IMR-90 (cell line): Measurements from ENCODE around the gene SOX1. TPM values are rescaled to one million over a fixed set of nuclear protein-coding genes. Genes with fewer than 3 reads are reported as not detected.

Experiments used
- ATAC-seq: fragments of 200-7000 bp; cut with Tn5 transposase; 2 replicates; pipeline ENCODE4 v1.9.1; 2020; ENCODE audit warnings: low read depth, mild to moderate bottlenecking, moderate library complexity
- BruUV-seq: library from RNA; stranded (reverse); fragments of 400-500 nt; replicated peaks from 2 replicates; lab custom pipeline; 2021; lab: Mats Ljungman, UMichigan
- CTCF ChIA-PET: fragments of 300-600 bp; formaldehyde crosslinking; extraction: SDS; loops from one replicate; lab custom pipeline; 2021; ENCODE audit warnings: antibody characterized with exemption; lab: Yijun Ruan, JAX
- POLR2A ChIA-PET: fragments of 300-600 bp; sonication (Branson Sonifier 250); formaldehyde crosslinking; loops from one replicate; lab custom pipeline; 2022; ENCODE audit warnings: antibody characterized with exemption; ENCODE audit not compliant: unreplicated experiment; lab: Charles Lee
- DNase-seq: peaks from one replicate; pipeline ENCODE4 v3.0.0; 2013
- H2AFZ ChIP-seq: replicated peaks from 2 replicates; pipeline ENCODE3; 2013; ENCODE audit warnings: low read length, mild to moderate bottlenecking; ENCODE audit not compliant: poor library complexity
- H2AK5ac ChIP-seq: 2 replicates; pipeline ENCODE4 v1.6.1; 2013; ENCODE audit warnings: low read depth, low read length, inconsistent platforms
- H2AK9ac ChIP-seq: replicated peaks from 2 replicates; pipeline ENCODE3; 2013; ENCODE audit warnings: mild to moderate bottlenecking, low read depth, low read length, moderate library complexity; ENCODE audit not compliant: poor library complexity
- H2BK120ac ChIP-seq: 2 replicates; pipeline ENCODE4 v1.6.1; 2013; ENCODE audit warnings: low read depth, low read length, inconsistent platforms
- H2BK15ac ChIP-seq: 3 replicates; pipeline ENCODE4 v1.6.1; 2013; ENCODE audit warnings: low read depth, low read length, inconsistent platforms
- H2BK20ac ChIP-seq: 2 replicates; pipeline ENCODE4 v1.6.1; 2013; ENCODE audit warnings: low read depth, mild to moderate bottlenecking, inconsistent platforms, low read length, moderate library complexity
- H2BK5ac ChIP-seq: 2 replicates; pipeline ENCODE4 v1.6.1; 2013; ENCODE audit warnings: mild to moderate bottlenecking, low read depth, low read length, inconsistent platforms; ENCODE audit not compliant: poor library complexity, severe bottlenecking
- H3K14ac ChIP-seq: replicated peaks from 2 replicates; pipeline ENCODE4 v1.6.1; 2013; ENCODE audit warnings: low read depth, low read length, inconsistent platforms
- H3K18ac ChIP-seq: 2 replicates; pipeline ENCODE4 v1.6.1; 2013; ENCODE audit warnings: low read depth, low read length, control low read depth
- H3K23ac ChIP-seq: 2 replicates; pipeline ENCODE4 v1.6.1; 2013; ENCODE audit warnings: low read depth, low read length, inconsistent platforms
- H3K27ac ChIP-seq: 2 replicates; pipeline ENCODE4 v1.5.1; 2013; ENCODE audit warnings: mild to moderate bottlenecking, control low read depth, low read length; ENCODE audit not compliant: insufficient read depth
- H3K27me3 ChIP-seq: 2 replicates; pipeline ENCODE4 v1.6.1; 2013; ENCODE audit warnings: low read length; ENCODE audit not compliant: control insufficient read depth, insufficient read depth
- H3K36me3 ChIP-seq: 2 replicates; pipeline ENCODE4 v1.6.1; 2013; ENCODE audit warnings: low read length, mixed read lengths; ENCODE audit not compliant: control insufficient read depth, insufficient read depth
- H3K4ac ChIP-seq: 2 replicates; pipeline ENCODE4 v1.6.1; 2013; ENCODE audit warnings: low read depth, low read length, inconsistent platforms
- H3K4me1 ChIP-seq: 2 replicates; pipeline ENCODE4 v1.6.1; 2013; ENCODE audit warnings: low read length, mixed read lengths; ENCODE audit not compliant: control insufficient read depth, insufficient read depth
- H3K4me2 ChIP-seq: 2 replicates; pipeline ENCODE4 v1.6.1; 2013; ENCODE audit warnings: low read depth, mild to moderate bottlenecking, control low read depth, low read length, moderate library complexity
- H3K4me3 ChIP-seq: 2 replicates; pipeline ENCODE4 v1.5.1; 2013; ENCODE audit warnings: low read depth, mild to moderate bottlenecking, control low read depth, low read length, moderate library complexity; ENCODE audit not compliant: insufficient read depth
- H3K56ac ChIP-seq: 2 replicates; pipeline ENCODE4 v1.6.1; 2013; ENCODE audit warnings: low read length, inconsistent platforms; ENCODE audit not compliant: insufficient read depth; ENCODE audit errors: extremely low read depth
- H3K79me1 ChIP-seq, 2 experiments: 2 replicates each; pipeline ENCODE4 v1.6.1; 2013; ENCODE audit warnings: low read length in 2 of 2, inconsistent platforms in 1 of 2, low read depth in 1 of 2
- H3K9ac ChIP-seq: 2 replicates; pipeline ENCODE4 v1.6.1; 2013; ENCODE audit warnings: low read depth, low read length, control low read depth
- H3K9me1 ChIP-seq: 2 replicates; pipeline ENCODE4 v1.6.1; 2013; ENCODE audit warnings: low read length, inconsistent platforms; ENCODE audit not compliant: insufficient read depth
- H3K9me3 ChIP-seq: 2 replicates; pipeline ENCODE4 v1.6.1; 2013; ENCODE audit warnings: low read length; ENCODE audit not compliant: control insufficient read depth, insufficient read depth
- H4K20me1 ChIP-seq: 2 replicates; pipeline ENCODE4 v1.6.1; 2013; ENCODE audit warnings: low read length, inconsistent platforms; ENCODE audit not compliant: insufficient read depth
- H4K5ac ChIP-seq: 2 replicates; pipeline ENCODE4 v1.6.1; 2013; ENCODE audit warnings: mild to moderate bottlenecking, low read depth, low read length, control low read depth
- H4K8ac ChIP-seq, 2 experiments: 2 replicates each; pipeline ENCODE4 v1.6.1; 2013; ENCODE audit warnings: low read depth in 2 of 2, low read length in 2 of 2, control low read depth in 1 of 2, inconsistent platforms in 1 of 2
- H4K91ac ChIP-seq: 2 replicates; pipeline ENCODE4 v1.6.1; 2013; ENCODE audit warnings: low read depth, low read length, inconsistent platforms; ENCODE audit not compliant: insufficient read depth
- CEBPB ChIP-seq: IDR thresholded peaks from 2 replicates; pipeline ENCODE4 v1.6.1; 2012; ENCODE audit warnings: low read depth, low read length, improper control_type of control experiment
- CHD1 ChIP-seq: IDR thresholded peaks from 2 replicates; pipeline ENCODE4 v1.6.1; 2012; ENCODE audit warnings: low read depth, low read length, improper control_type of control experiment
- FOS ChIP-seq: fragments of 150-350 bp; IDR thresholded peaks from 2 replicates; pipeline ENCODE4 v1.6.1; 2016; ENCODE audit warnings: low read depth, low read length
- MAFK ChIP-seq: IDR thresholded peaks from 2 replicates; pipeline ENCODE4 v1.6.1; 2012; ENCODE audit warnings: low read depth, low read length, improper control_type of control experiment
- MAZ ChIP-seq: IDR thresholded peaks from 2 replicates; pipeline ENCODE4 v1.6.1; 2012; ENCODE audit warnings: low read depth, mild to moderate bottlenecking, low read length, improper control_type of control experiment, moderate library complexity, borderline replicate concordance
- MXI1 ChIP-seq: IDR thresholded peaks from 2 replicates; pipeline ENCODE4 v1.6.1; 2012; ENCODE audit warnings: low read depth, mild to moderate bottlenecking, low read length, moderate library complexity, borderline replicate concordance
- NFE2L2 ChIP-seq: fragments of 150-350 bp; IDR thresholded peaks from 2 replicates; pipeline ENCODE4 v1.6.1; 2016; ENCODE audit warnings: low read depth, mild to moderate bottlenecking, low read length
- POLR2A ChIP-seq: IDR thresholded peaks from 2 replicates; pipeline ENCODE4 v1.6.1; 2012; ENCODE audit warnings: mild to moderate bottlenecking, low read depth, low read length
- RCOR1 ChIP-seq: IDR thresholded peaks from 2 replicates; pipeline ENCODE4 v1.6.1; 2012; ENCODE audit warnings: mild to moderate bottlenecking, low read length, improper control_type of control experiment; ENCODE audit not compliant: insufficient replicate concordance
- RFX5 ChIP-seq: IDR thresholded peaks from 2 replicates; pipeline ENCODE4 v1.8.0; 2012; ENCODE audit warnings: low read depth, mild to moderate bottlenecking, low read length, moderate library complexity
- SMC3 ChIP-seq: fragments of 150-350 bp; IDR thresholded peaks from 2 replicates; pipeline ENCODE4 v1.6.1; 2016; ENCODE audit warnings: low read depth, mild to moderate bottlenecking, antibody characterized with exemption, low read length, moderate library complexity
- WGBS, 2 experiments: methylation state at CpG; one replicate each; pipeline versions ENCODE4 v1.1.5 to v1.1.7; 2013; ENCODE audit warnings: missing lambda C conversion rate in 2 of 2; ENCODE audit not compliant: insufficient read length in 1 of 2; ENCODE audit errors: extremely low coverage in 2 of 2; 5-methylcytosine and 5-hydroxymethylcytosine counted together
- dilution Hi-C: fragments of 300-500 bp; cut with HindIII; formaldehyde crosslinking; loops from one replicate; pipeline ENCODE4 v1.14.3; 2018; ENCODE audit warnings: low sequenced_read_pairs; ENCODE audit not compliant: unreplicated experiment
- in situ Hi-C: fragments of 300-500 bp; cut with MboI; formaldehyde crosslinking; loops from 3 replicates; pipeline ENCODE4 v1.14.3; 2019; ENCODE audit warnings: low sequenced_read_pairs, inconsistent platforms, mixed read lengths
- intact Hi-C: fragments of 100-400 bp; cut with micrococcal nuclease; formaldehyde crosslinking; loops from 2 replicates; pipeline ENCODE4 v1.10.0; 2022
- polyA plus RNA-seq, 3 experiments: library from polyadenylated mRNA; depleted of rRNA; stranded (reverse); fragments of >200 nt; gene quantifications; 2 replicates each; pipeline ENCODE4 v1.2.3, GENCODE V29; 2012; ENCODE audit warnings: low replicate concordance in 1 of 3
- total RNA-seq: library from RNA; depleted of rRNA; stranded (reverse); fragments of >200 nt; gene quantifications from 2 replicates; pipeline ENCODE4 v1.2.3, GENCODE V29; 2012
- TF ChIP-seq, protein P1 (sequence below): fragments of 150-350 bp; IDR thresholded peaks from 2 replicates; pipeline ENCODE4 v1.6.1; 2016; ENCODE audit warnings: low read depth, mild to moderate bottlenecking, low read length, moderate library complexity, borderline replicate concordance
- TF ChIP-seq, protein P2 (sequence below): conservative IDR thresholded peaks from 2 replicates; pipeline ENCODE4 v1.5.1; 2012; ENCODE audit warnings: mild to moderate bottlenecking, low read depth, low read length, improper control_type of control experiment

SOX1 gene
- total and polyA plus RNA-seq, 2 of the 4 experiments (the other 2 are of a cell fraction) = not detected

DNA sequence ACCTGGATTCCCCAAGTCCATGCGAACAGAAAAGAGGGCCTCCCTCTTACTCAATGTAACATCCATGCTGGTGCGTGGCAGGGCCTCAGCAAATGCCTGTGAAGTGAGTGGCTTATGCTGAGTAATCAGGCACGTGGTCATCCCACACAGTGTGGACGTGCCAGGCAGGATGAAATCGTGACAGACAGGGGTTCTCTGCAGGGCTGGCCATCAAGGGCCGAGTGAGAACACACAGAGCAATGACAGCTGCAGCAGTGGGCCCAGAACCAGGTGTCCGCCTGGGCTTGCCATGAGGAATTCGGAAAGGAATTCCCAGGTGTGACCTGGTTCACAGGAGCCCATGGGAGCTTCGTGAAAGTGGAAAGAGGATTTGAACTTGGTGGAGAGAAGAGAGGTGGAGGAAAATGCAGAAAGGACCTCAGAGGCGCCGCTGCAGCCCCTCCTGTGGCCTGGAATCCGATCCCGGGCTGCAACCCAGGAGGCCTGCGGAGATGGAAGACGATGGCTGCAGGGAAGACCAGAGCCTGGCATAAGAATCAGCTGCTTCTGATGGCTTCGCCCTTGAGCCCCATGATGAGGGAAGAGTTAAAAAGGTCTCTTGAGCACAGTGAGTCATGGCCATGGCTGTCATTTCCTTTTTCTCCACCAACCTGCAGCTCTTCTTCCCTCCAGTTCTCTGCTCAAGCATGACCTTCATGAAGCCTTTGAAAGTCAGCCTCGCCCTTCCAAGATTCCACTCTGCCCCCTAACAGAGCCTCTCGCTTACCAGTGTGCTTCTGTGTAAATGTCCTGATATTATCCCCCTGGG lies 34.6 kb upstream of the SOX1 start (continued):
- TF ChIP-seq, protein P1, sequence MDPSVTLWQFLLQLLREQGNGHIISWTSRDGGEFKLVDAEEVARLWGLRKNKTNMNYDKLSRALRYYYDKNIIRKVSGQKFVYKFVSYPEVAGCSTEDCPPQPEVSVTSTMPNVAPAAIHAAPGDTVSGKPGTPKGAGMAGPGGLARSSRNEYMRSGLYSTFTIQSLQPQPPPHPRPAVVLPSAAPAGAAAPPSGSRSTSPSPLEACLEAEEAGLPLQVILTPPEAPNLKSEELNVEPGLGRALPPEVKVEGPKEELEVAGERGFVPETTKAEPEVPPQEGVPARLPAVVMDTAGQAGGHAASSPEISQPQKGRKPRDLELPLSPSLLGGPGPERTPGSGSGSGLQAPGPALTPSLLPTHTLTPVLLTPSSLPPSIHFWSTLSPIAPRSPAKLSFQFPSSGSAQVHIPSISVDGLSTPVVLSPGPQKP = no peak

DNA sequence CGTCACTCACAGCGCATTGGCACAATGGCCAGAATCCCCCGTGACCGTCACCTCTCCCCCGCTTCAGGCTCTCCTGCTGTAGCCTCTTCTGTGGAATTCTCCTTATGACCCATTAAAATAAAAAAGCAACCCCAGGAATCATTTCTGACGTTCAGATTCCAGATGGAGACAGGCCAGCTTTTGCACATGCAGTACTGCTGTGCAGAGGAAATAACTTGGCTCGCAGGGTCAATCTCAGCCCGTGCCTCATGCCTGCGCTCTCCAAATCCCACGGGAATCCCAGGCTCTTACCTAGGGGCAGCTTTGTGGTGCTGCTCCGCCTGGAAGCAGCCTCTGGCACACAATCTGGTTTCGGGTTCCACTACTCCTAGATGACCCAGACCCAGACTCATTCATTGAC lies 32.7 kb upstream of the SOX1 start:
- H3K27ac ChIP-seq = no peak overlapping the region
- POLR2A ChIA-PET = no interaction called here
- DNase-seq = no peak
- TF ChIP-seq MXI1 (no peak), SMC3 (no peak), POLR2A (no peak), RCOR1 (no peak), NFE2L2 (no peak), CHD1 (no peak), FOS (no peak), RFX5 (no peak), MAFK (no peak), MAZ (no peak), CEBPB (no peak)
- TF ChIP-seq, protein P2, sequence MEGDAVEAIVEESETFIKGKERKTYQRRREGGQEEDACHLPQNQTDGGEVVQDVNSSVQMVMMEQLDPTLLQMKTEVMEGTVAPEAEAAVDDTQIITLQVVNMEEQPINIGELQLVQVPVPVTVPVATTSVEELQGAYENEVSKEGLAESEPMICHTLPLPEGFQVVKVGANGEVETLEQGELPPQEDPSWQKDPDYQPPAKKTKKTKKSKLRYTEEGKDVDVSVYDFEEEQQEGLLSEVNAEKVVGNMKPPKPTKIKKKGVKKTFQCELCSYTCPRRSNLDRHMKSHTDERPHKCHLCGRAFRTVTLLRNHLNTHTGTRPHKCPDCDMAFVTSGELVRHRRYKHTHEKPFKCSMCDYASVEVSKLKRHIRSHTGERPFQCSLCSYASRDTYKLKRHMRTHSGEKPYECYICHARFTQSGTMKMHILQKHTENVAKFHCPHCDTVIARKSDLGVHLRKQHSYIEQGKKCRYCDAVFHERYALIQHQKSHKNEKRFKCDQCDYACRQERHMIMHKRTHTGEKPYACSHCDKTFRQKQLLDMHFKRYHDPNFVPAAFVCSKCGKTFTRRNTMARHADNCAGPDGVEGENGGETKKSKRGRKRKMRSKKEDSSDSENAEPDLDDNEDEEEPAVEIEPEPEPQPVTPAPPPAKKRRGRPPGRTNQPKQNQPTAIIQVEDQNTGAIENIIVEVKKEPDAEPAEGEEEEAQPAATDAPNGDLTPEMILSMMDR = no peak

More for the DNA sequence above, 32.7 kb upstream of the SOX1 start:
- H3K4me1 ChIP-seq = no peaks in the 10 kb centered on the region
- H3K56ac ChIP-seq = no peak overlapping the region
- H3K79me1 ChIP-seq = no peaks in the 10 kb centered on the region
- in situ Hi-C loops = no loop called here
- no peaks in the 10 kb centered on the region for H4K20me1 ChIP-seq
- no peak overlapping the region for H2BK5ac ChIP-seq
- no peak overlapping the region for H4K8ac ChIP-seq
- H2AK9ac ChIP-seq = no peak overlapping the region
- no peak overlapping the region for H2BK120ac ChIP-seq
- no peak overlapping the region for H4K91ac ChIP-seq
- 10% methylated on average over 2 of the region's 12 CpGs; no CpG with 5 or more reads in 1 of the 2 experiments for WGBS, 2 experiments
- H3K9me3 ChIP-seq = peaks cover 44% of the 10 kb centered on the region
- H2BK20ac ChIP-seq = no peak overlapping the region
- no TSS peak for BruUV-seq
- no peak overlapping the region for H3K18ac ChIP-seq
- no peaks in the 10 kb centered on the region for H3K9me1 ChIP-seq
- no peak overlapping the region for H2AFZ ChIP-seq
- no peak overlapping the region for H2BK15ac ChIP-seq
- ATAC-seq = no peak
- no peak overlapping the region for H3K23ac ChIP-seq
- no peak overlapping the region for H2AK5ac ChIP-seq
- H3K4me2 ChIP-seq = no peak overlapping the region
- no peaks in the 10 kb centered on the region for H3K27me3 ChIP-seq
- H3K4ac ChIP-seq = no peak overlapping the region
- no peak overlapping the region for H3K14ac ChIP-seq
- no peak overlapping the region for H4K5ac ChIP-seq
- dilution Hi-C loops = no loop called here
- intact Hi-C loops = no loop called here
- H3K4me3 ChIP-seq = no peak overlapping the region
- no peak overlapping the region for H3K9ac ChIP-seq
- CTCF ChIA-PET = no interaction called here
- no peaks in the 10 kb centered on the region for H3K36me3 ChIP-seq
